WERI-Rb-1 (cell line): ENCODE data around the gene ACR.

Experiments used
- DNase-seq: peaks from one replicate; pipeline ENCODE4 v3.0.0-alpha.2; 2020
- H3K27ac ChIP-seq: fragments of 250-450 bp; sonication (Bioruptor Pico); 2 replicates; pipeline ENCODE4 v1.5.1; 2020; ENCODE audit warnings: mild to moderate bottlenecking, moderate library complexity
- H3K27me3 ChIP-seq: fragments of 250-450 bp; sonication (Bioruptor Pico); 2 replicates; pipeline ENCODE4 v1.5.1; 2021; ENCODE audit warnings: mild to moderate bottlenecking, low read depth, moderate library complexity; ENCODE audit not compliant: insufficient read depth, severe bottlenecking
- H3K36me3 ChIP-seq: fragments of 250-450 bp; sonication (Bioruptor Pico); 2 replicates; pipeline ENCODE4 v1.5.1; 2020; ENCODE audit warnings: mild to moderate bottlenecking, moderate library complexity
- H3K4me3 ChIP-seq: 2 replicates; pipeline ENCODE4 v1.5.1; 2011; ENCODE audit warnings: low read depth, mild to moderate bottlenecking, control low read depth, low read length
- H3K9me3 ChIP-seq: fragments of 250-450 bp; sonication (Bioruptor Pico); 2 replicates; pipeline ENCODE4 v1.5.1; 2021; ENCODE audit warnings: mild to moderate bottlenecking, moderate library complexity; ENCODE audit not compliant: severe bottlenecking
- CTCF ChIP-seq: IDR thresholded peaks from 2 replicates; pipeline ENCODE4 v1.5.1; 2011; ENCODE audit warnings: low read depth, mild to moderate bottlenecking, control low read depth, inconsistent platforms, low read length

Gene ACR

GRCh38 chr22:50730013-50730891 lies 7.8 kb upstream of the ACR start:
- TF ChIP-seq CTCF, result no peak
- peak; percentile 8 for DNase-seq
- no peak overlapping the region for H3K4me3 ChIP-seq
- no peak overlapping the region for H3K27ac ChIP-seq
- no peaks in the 10 kb centered on the region for H3K9me3 ChIP-seq
- H3K36me3 ChIP-seq, result peaks cover under 1% of the 10 kb centered on the region; the same call in 1 of the 2 replicates
- H3K27me3 ChIP-seq, result no peaks in the 10 kb centered on the region

DNA sequence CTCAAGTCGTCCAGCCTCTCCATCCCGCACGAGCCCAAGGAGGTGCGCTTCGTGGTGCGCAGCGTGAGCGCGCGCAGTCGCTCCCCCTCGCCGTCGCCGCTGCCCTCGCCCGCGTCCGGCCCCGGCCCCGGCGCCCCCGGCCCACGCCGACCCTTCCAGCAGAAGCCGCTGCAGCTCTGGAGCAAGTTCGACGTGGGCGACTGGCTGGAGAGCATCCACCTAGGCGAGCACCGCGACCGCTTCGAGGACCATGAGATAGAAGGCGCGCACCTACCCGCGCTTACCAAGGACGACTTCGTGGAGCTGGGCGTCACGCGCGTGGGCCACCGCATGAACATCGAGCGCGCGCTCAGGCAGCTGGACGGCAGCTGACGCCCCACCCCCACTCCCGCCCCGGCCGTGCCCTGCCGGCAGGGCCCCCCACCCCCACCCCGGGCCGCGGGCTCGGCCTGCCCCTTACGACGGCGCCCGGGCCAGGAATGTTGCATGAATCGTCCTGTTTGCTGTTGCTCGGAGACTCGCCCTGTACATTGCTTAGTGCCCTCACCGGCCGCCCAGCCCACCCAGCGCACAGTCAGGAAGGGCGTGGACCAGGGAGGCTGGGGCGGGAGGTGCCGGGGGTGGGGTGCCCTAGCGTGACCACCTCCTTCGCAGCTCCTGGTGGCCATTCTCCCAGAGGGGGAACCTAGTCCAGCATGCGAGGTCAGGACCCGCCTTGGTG lies 6.9 kb upstream of the ACR start:
- DNase-seq, result no peak
- Histone ChIP-seq H3K36me3 (no peaks in the 10 kb centered on the region), H3K27me3 (no peaks in the 10 kb centered on the region), H3K4me3 (no peak overlapping the region), H3K27ac (no peak overlapping the region), H3K9me3 (no peaks in the 10 kb centered on the region)
- no peak for TF ChIP-seq CTCF

- Histone ChIP-seq H3K27ac (no peak overlapping the region), H3K4me3 (no peak overlapping the region), H3K9me3 (no peaks in the 10 kb centered on the region), H3K27me3 (no peaks in the 10 kb centered on the region), H3K36me3 (no peaks in the 10 kb centered on the region)
- DNase-seq, result peak; percentile 55
- peak; percentile 98 for TF ChIP-seq CTCF
These were observed 6.0 kb upstream of the ACR start for GRCh38 chr22:50731811-50732624.

GRCh38 chr22:50732681-50733080 lies 5.3 kb upstream of the ACR start:
- Histone ChIP-seq H3K9me3 (no peaks in the 10 kb centered on the region), H3K36me3 (no peaks in the 10 kb centered on the region), H3K4me3 (no peak overlapping the region), H3K27me3 (no peaks in the 10 kb centered on the region), H3K27ac (no peak overlapping the region)
- no peak for DNase-seq
- TF ChIP-seq CTCF, result no peak

DNA sequence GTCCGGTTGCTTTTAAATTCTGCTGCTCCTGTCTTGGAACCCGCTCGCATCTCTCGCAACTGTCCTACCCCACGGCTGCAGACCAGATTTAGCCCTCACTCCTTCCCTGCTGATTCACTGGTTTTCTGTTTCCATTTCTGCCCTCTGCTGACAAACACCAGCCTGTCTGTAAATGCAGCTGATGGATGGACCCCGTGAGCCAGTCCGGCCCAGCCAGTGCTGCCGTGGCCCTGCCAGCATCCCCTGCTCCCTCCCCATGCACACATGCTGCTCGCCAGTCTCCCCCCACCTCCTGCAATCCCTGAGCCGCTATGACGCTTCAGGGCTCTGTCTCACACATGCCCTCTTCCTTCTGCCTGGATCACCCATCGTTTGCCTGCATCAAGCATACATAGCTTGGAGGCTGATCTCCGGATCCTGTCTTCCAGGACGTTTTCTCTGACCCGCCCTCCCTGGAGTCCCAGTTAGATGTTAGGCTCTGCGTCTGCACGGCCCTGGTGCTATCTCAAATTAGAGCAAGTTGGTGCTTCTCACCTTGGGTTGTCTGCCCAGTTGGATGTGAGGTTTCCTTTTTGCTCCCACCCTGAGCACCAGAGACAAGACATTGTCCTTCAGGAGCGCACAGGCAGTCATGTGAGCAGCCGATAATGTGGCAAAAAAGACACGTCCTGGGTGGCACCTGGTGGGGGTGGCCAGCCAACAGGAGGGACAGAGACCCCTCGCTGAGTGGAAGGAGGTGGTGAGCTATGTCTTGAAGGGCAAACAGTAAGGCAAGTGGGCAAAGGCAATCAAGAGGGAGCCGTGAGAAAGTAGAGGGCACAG lies 4.3 kb upstream of the ACR start:
- no peak for TF ChIP-seq CTCF
- no peak overlapping the region for H3K27ac ChIP-seq
- H3K36me3 ChIP-seq, result no peaks in the 10 kb centered on the region
- DNase-seq, result peak; percentile 34
- no peaks in the 10 kb centered on the region for H3K27me3 ChIP-seq
- peak overlapping the region; percentile 20; the same call in 1 of the 2 replicates for H3K4me3 ChIP-seq
- no peaks in the 10 kb centered on the region for H3K9me3 ChIP-seq
